Lung (tissue), 12 donors: Measurements from ENCODE around the gene DOCK2. TPM values are rescaled to one million over a fixed set of nuclear protein-coding genes. Genes with fewer than 3 reads are reported as not detected.

ENCODE experiments used
- ATAC-seq: fragments of 200-7000 bp; cut with Tn5 transposase; one replicate; pipeline ENCODE4 v1.9.1; 2020; ENCODE audit warnings: moderate number of reproducible peaks; ENCODE audit not compliant: insufficient read depth, low FRiP score
- DNase-seq, 3 donors: peaks; one replicate each; pipeline ENCODE4 v3.0.0-alpha.2; 2013 to 2017
- H3K27ac ChIP-seq, 2 donors: one replicate each; pipeline ENCODE4 v1.5.1; 2013; ENCODE audit warnings: mild to moderate bottlenecking in 2 of 2, moderate library complexity in 2 of 2, control low read depth in 1 of 2, inconsistent platforms in 1 of 2, low read depth in 1 of 2, low read length in 1 of 2
- H3K27me3 ChIP-seq, 3 donors: one replicate each; pipeline ENCODE4 v1.5.1; 2013; ENCODE audit warnings: low read length in 2 of 3; ENCODE audit not compliant: control insufficient read depth in 3 of 3, insufficient read depth in 3 of 3
- H3K36me3 ChIP-seq, 4 donors: one replicate each; pipeline ENCODE4 v1.5.1; 2013; ENCODE audit warnings: low read length in 4 of 4, mild to moderate bottlenecking in 1 of 4, moderate library complexity in 1 of 4; ENCODE audit not compliant: control insufficient read depth in 4 of 4, insufficient read depth in 4 of 4
- H3K4me1 ChIP-seq, 5 donors: one replicate each; pipeline ENCODE4 v1.5.1; 2013; ENCODE audit warnings: low read length in 5 of 5, mild to moderate bottlenecking in 2 of 5, moderate library complexity in 1 of 5; ENCODE audit not compliant: control insufficient read depth in 5 of 5, insufficient read depth in 5 of 5
- H3K4me3 ChIP-seq: one replicate; pipeline ENCODE4 v1.5.1; 2013; ENCODE audit warnings: mild to moderate bottlenecking, control low read depth, moderate library complexity
- H3K9ac ChIP-seq, 2 donors: one replicate each; pipeline ENCODE4 v1.5.1; 2013; ENCODE audit warnings: low read length in 2 of 2, control low read depth in 1 of 2; ENCODE audit not compliant: insufficient read depth in 1 of 2
- H3K9me3 ChIP-seq, 4 donors: one replicate each; pipeline ENCODE4 v1.5.1; 2013; ENCODE audit warnings: low read length in 3 of 4, mild to moderate bottlenecking in 1 of 4, moderate library complexity in 1 of 4; ENCODE audit not compliant: control insufficient read depth in 4 of 4, insufficient read depth in 3 of 4
- CTCF ChIP-seq: IDR thresholded peaks from 2 replicates; pipeline ENCODE4 v1.5.1; 2012; ENCODE audit warnings: mild to moderate bottlenecking; ENCODE audit errors: control extremely low read depth, extremely low read depth
- WGBS, 2 donors: extraction: QIAGEN DNeasy Blood & Tissue Kit; methylation state at CpG; one replicate each; pipeline ENCODE4 v1.1.7; 2013; 5-methylcytosine and 5-hydroxymethylcytosine counted together
- polyA plus RNA-seq, 2 donors: library from polyadenylated mRNA; stranded (reverse); fragments of 200-250 nt; gene quantifications; one replicate each; pipeline ENCODE4 v1.2.1, GENCODE V29; 2013
- total RNA-seq, 2 donors: library from RNA; depleted of rRNA in 1 of 2; stranded (reverse); fragments of >200 nt in 1 of 2; gene quantifications; one replicate each; pipeline ENCODE4 v1.2.1, GENCODE V29; 2014 to 2021
- donor health status: control.
- donor health status: control.
- donor health status: Bipolar disorder and iron deficiency.
- donor health status: healthy.
- donor health status: DM: yes; HTN: yes; CAD: no.

DOCK2 gene
- total and polyA plus RNA-seq, 4 donors, result 9.6 to 66.6 (median 43.4) TPM

GRCh38 chr5:169988206-169988605 lies 351.1 kb downstream of the DOCK2 start:
- TF ChIP-seq CTCF, result no peak
- DNase-seq (no peak), ATAC-seq (no peak)
- Histone ChIP-seq H3K9me3 (no peaks in the 10 kb centered on the region), H3K9ac (no peak overlapping the region), H3K27me3 (peaks cover 0 to 3% (median 0%) of the 10 kb centered on the region in 3 donors), H3K36me3 (peaks cover 0 to 3% (median 0%) of the 10 kb centered on the region in 4 donors), H3K4me1 (peaks cover 0 to 6% (median 3%) of the 10 kb centered on the region in 5 donors), H3K27ac (no peak overlapping the region), H3K4me3 (no peak overlapping the region)
- WGBS, 2 donors, result 68 to 83% methylated on average over 4 of the region's 4 CpGs

GRCh38 chr5:169988947-169989346 lies 351.9 kb downstream of the DOCK2 start:
- ATAC-seq, result no peak
- peaks cover 0 to 3% (median 0%) of the 10 kb centered on the region in 3 donors for H3K27me3 ChIP-seq
- H3K9me3 ChIP-seq, result no peaks in the 10 kb centered on the region
- H3K4me3 ChIP-seq, result no peak overlapping the region
- H3K27ac ChIP-seq, result no peak overlapping the region
- H3K36me3 ChIP-seq, result no peaks in the 10 kb centered on the region
- 93 to 95% methylated on average over 1 of the region's 1 CpG for WGBS, 2 donors
- no peak for TF ChIP-seq CTCF
- DNase-seq, result no peak
- no peak overlapping the region for H3K9ac ChIP-seq
- peaks cover 0 to 12% (median 3%) of the 10 kb centered on the region in 5 donors for H3K4me1 ChIP-seq

- no peak for TF ChIP-seq CTCF
Observed at GRCh38 chr5:169989365-169989764, 352.3 kb downstream of the DOCK2 start.

More at GRCh38 chr5:169989365-169989764, 352.3 kb downstream of the DOCK2 start:
- no peak for DNase-seq
- H3K4me3 ChIP-seq, result no peak overlapping the region
- 89 to 93% methylated on average over 1 of the region's 1 CpG for WGBS, 2 donors
- H3K36me3 ChIP-seq, result no peaks in the 10 kb centered on the region
- no peak overlapping the region for H3K27ac ChIP-seq
- H3K4me1 ChIP-seq, result peaks cover 0 to 12% (median 3%) of the 10 kb centered on the region in 5 donors
- no peaks in the 10 kb centered on the region for H3K9me3 ChIP-seq
- ATAC-seq, result no peak
- no peak overlapping the region for H3K9ac ChIP-seq
- peaks cover 0 to 4% (median 3%) of the 10 kb centered on the region in 3 donors for H3K27me3 ChIP-seq
